Measurements from ENCODE around the gene PAPOLB. TPM values are rescaled to one million over a fixed set of nuclear protein-coding genes. Genes with fewer than 3 reads are reported as not detected.

PAPOLB gene
- total and polyA plus RNA-seq, 2 donors (not counting 3 experiments of a cell fraction or from before 2014, with no cell fraction given), result 0.07 TPM; not detected in 1

GRCh38 chr7:4879396-4880081 lies 17.7 kb upstream of the PAPOLB start:
- dilution Hi-C loops (cut with MboI; ENCODE audit: extremely low pct_ligation_motif_present, low sequenced_read_pairs) (no loop called here), intact Hi-C loops (cut with micrococcal nuclease) (no loop called here)
- CTCF ChIA-PET, result no interaction called here
- H3K9me1 ChIP-seq (replicated peaks; ENCODE audit: control insufficient read depth, extremely low read depth, insufficient read depth, low read length), result no peaks in the 10 kb centered on the region
- no TSS peak for BruUV-seq (replicated peaks)
- FAIRE-seq (no peak), DNase-seq (ENCODE audit: low read depth, low spot score) (no peak)
- peaks cover 8% of the 10 kb centered on the region for H3K4me1 ChIP-seq (ENCODE audit: control insufficient read depth, extremely low read depth, insufficient read depth, low read length)
- POLR2A ChIA-PET, result no interaction called here
- no peak overlapping the region for H3K4me2 ChIP-seq (ENCODE audit: insufficient read depth, low read length)
- no peaks in the 10 kb centered on the region for H3K9me3 ChIP-seq (replicated peaks; ENCODE audit: control insufficient read depth, insufficient read depth, low read length)
- H3K9ac ChIP-seq (replicated peaks; ENCODE audit: extremely low read depth, insufficient read depth, low read length), result no peak overlapping the region
- H3K4me3 ChIP-seq (replicated peaks in 1 of 3; ENCODE audit: insufficient read depth in 1 of 3, low read depth in 1 of 3, low read length in 3 of 3), result no peak overlapping the region
- H3K79me2 ChIP-seq (ENCODE audit: control insufficient read depth, insufficient read depth, low read length), result no peaks in the 10 kb centered on the region
- H2AFZ ChIP-seq (ENCODE audit: low read depth, low read length), result no peak overlapping the region
- no peak for TF ChIP-seq EZH2 (IDR thresholded peaks at IDR 0.05; ENCODE audit: borderline replicate concordance, low read depth, low read length, severe bottlenecking)
- TF ChIP-seq JUN (IDR thresholded peaks at IDR 0.05; ENCODE audit: borderline replicate concordance, insufficient read depth, insufficient read length, low read depth), result no peak
- no peak for TF ChIP-seq POLR2A (IDR thresholded peaks at IDR 0.05; ENCODE audit: low read depth, low read length)
- TF ChIP-seq POLR2AphosphoS5 (IDR thresholded peaks at IDR 0.05; ENCODE audit: insufficient read depth, low read depth, low read length), result no peak
- TF ChIP-seq FOS (IDR thresholded peaks at IDR 0.05; ENCODE audit: borderline replicate concordance, insufficient read depth, low read length), result no peak
- TF ChIP-seq, protein P1, sequence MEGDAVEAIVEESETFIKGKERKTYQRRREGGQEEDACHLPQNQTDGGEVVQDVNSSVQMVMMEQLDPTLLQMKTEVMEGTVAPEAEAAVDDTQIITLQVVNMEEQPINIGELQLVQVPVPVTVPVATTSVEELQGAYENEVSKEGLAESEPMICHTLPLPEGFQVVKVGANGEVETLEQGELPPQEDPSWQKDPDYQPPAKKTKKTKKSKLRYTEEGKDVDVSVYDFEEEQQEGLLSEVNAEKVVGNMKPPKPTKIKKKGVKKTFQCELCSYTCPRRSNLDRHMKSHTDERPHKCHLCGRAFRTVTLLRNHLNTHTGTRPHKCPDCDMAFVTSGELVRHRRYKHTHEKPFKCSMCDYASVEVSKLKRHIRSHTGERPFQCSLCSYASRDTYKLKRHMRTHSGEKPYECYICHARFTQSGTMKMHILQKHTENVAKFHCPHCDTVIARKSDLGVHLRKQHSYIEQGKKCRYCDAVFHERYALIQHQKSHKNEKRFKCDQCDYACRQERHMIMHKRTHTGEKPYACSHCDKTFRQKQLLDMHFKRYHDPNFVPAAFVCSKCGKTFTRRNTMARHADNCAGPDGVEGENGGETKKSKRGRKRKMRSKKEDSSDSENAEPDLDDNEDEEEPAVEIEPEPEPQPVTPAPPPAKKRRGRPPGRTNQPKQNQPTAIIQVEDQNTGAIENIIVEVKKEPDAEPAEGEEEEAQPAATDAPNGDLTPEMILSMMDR (IDR thresholded peaks at IDR 0.05; ENCODE audit: extremely low read depth in 1 of 2, insufficient read depth in 1 of 2, low read depth in 1 of 2, low read length in 2 of 2), result no peak
- H3K27me3 ChIP-seq (ENCODE audit: control insufficient read depth in 2 of 2, insufficient read depth in 2 of 2, low read length in 2 of 2), result no peaks in the 10 kb centered on the region
- H3K27ac ChIP-seq (ENCODE audit: insufficient read depth, low read depth, low read length), result no peak overlapping the region
- H4K20me1 ChIP-seq (replicated peaks; ENCODE audit: control insufficient read depth, extremely low read depth, insufficient read depth, low read length), result no peaks in the 10 kb centered on the region
- H3K36me3 ChIP-seq (ENCODE audit: control insufficient read depth in 2 of 2, extremely low read depth in 1 of 2, insufficient read depth in 2 of 2, low read length in 2 of 2), result no peaks in the 10 kb centered on the region
